Skeletal muscle satellite cell (primary cell): ENCODE results near the gene TBRG4.

Source experiments
- H3K27me3 ChIP-seq: 2 replicates; pipeline ENCODE4 v1.7.0; 2013; ENCODE audit warnings: low read length; ENCODE audit not compliant: control insufficient read depth, insufficient read depth
- H3K36me3 ChIP-seq: 2 replicates; pipeline ENCODE4 v1.7.0; 2013; ENCODE audit warnings: mild to moderate bottlenecking, control low read depth, low read length; ENCODE audit not compliant: insufficient read depth
- H3K4me1 ChIP-seq: 2 replicates; pipeline ENCODE4 v1.7.0; 2013; ENCODE audit warnings: low read length; ENCODE audit not compliant: control insufficient read depth, insufficient read depth
- H3K4me2 ChIP-seq: 2 replicates; pipeline ENCODE4 v1.7.0; 2013; ENCODE audit warnings: mild to moderate bottlenecking, low read length
- H3K4me3 ChIP-seq: 2 replicates; pipeline ENCODE4 v1.7.0; 2013; ENCODE audit warnings: low read length
- H3K9ac ChIP-seq: 2 replicates; pipeline ENCODE4 v1.7.0; 2013; ENCODE audit warnings: mild to moderate bottlenecking, low read depth, low read length, moderate library complexity
- H3K9me3 ChIP-seq: replicated peaks from 2 replicates; pipeline ENCODE4 v1.7.0; 2013; ENCODE audit warnings: mild to moderate bottlenecking, control low read depth, low read length

The TBRG4 gene

DNA sequence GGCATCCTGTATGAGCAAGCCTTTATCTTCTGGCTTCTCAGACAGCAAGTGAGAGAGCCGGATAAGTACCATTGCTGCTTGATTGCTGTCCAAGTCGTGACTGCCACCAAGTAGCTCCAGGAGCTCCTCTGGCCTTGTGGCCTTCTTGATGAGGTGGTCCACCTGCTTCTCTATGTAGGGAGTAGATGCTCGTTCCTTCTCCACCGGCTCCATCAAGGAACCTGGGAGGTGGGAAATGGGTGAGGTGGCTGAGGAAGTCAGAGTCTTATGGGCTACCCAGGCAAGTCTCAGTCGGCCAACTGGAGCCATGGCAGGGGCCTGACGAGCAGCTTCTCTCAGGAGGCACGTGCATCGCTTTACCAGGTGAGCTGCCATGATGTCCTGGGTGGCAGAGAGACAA lies 2.6 kb downstream of the TBRG4 start:
- no peak overlapping the region for H3K9ac ChIP-seq

DNA sequence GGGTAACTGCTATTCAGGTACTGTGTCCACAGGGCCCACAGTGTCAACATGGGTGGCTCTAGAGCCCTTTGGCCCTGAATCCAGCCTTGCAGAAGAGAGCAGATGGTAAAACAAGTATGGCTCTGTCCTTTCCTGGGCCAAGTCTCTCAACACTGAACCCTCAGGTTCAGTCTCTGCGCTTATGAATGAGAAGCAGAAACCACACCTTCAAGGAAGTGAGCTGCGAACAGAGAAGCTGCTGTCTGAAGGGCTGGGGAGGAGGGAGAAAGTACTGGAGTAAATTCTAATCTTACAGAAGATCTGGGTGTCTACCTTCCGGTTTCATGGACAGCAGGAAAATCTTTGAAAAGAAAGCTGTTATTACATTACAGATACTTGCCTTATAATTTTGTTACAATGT lies 4.1 kb downstream of the TBRG4 start:
- peaks cover 69% of the 10 kb centered on the region for H3K36me3 ChIP-seq
- no peak overlapping the region for H3K4me2 ChIP-seq
- H3K4me1 ChIP-seq = peaks cover 14% of the 10 kb centered on the region
- H3K4me3 ChIP-seq = no peak overlapping the region
- no peaks in the 10 kb centered on the region for H3K27me3 ChIP-seq
- H3K9ac ChIP-seq = no peak overlapping the region
- H3K9me3 ChIP-seq = no peaks in the 10 kb centered on the region

More for the DNA sequence above, 2.6 kb downstream of the TBRG4 start:
- H3K27me3 ChIP-seq = peaks cover under 1% of the 10 kb centered on the region
- peak overlapping the region; percentile 15 for H3K4me2 ChIP-seq
- H3K4me1 ChIP-seq = peaks cover 14% of the 10 kb centered on the region
- H3K9me3 ChIP-seq = no peaks in the 10 kb centered on the region
- H3K4me3 ChIP-seq = no peak overlapping the region
- peaks cover 54% of the 10 kb centered on the region for H3K36me3 ChIP-seq

DNA sequence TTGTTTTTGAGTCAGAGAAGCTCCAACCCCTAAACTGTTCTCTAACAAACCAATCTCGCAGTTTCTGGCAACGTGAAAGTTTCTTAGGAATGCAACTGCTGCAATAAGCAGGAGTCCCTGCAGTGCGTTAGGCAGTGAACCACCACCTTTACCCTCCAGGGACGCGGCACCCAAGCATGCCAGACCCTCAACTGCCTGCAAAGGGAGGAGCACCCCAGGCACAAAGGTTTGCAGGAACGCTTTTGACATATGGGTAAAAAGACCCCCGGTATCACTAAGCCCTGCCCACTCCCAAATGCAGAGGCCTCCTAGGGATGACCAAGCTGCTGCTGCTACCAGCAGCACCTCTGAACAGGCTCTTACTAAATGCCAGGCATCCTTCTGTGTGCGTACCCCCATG lies 4.7 kb downstream of the TBRG4 start:
- Histone ChIP-seq H3K4me1 (peaks cover 14% of the 10 kb centered on the region), H3K4me2 (no peak overlapping the region), H3K9me3 (no peaks in the 10 kb centered on the region), H3K4me3 (no peak overlapping the region), H3K27me3 (no peaks in the 10 kb centered on the region), H3K36me3 (peaks cover 74% of the 10 kb centered on the region), H3K9ac (no peak overlapping the region)

DNA sequence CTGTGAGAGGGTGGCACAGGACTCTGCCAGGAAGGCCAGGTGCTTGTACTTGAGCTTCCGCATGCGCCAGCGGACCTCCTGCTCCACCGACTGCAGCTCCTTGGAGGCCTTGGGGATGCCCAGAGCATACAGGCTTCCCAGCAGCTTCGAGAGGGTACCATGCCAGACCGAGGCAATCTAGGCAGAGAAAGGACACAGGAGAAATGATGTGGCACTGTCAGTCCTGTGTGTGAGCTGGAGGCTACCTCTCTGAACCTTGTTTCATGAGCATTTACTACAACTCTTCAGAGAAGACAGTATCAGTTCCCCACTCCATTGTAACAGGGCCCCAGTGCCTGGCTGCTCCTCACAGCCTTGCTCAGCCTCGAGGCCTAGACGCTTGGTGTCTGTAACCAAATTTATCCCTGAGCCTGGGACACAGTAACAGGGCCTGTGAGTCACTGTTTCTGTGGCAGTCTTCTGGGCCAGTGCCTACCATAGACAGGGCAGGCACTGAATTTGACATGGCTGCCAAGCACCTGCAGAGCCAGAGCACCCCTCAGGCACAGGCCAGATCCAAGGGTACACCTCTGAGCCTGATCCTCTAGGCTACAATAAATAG lies 5.8 kb downstream of the TBRG4 start:
- Histone ChIP-seq H3K36me3 (peaks cover 85% of the 10 kb centered on the region), H3K4me2 (no peak overlapping the region), H3K4me1 (peaks cover 14% of the 10 kb centered on the region), H3K9me3 (no peaks in the 10 kb centered on the region), H3K9ac (no peak overlapping the region), H3K27me3 (no peaks in the 10 kb centered on the region), H3K4me3 (no peak overlapping the region)

DNA sequence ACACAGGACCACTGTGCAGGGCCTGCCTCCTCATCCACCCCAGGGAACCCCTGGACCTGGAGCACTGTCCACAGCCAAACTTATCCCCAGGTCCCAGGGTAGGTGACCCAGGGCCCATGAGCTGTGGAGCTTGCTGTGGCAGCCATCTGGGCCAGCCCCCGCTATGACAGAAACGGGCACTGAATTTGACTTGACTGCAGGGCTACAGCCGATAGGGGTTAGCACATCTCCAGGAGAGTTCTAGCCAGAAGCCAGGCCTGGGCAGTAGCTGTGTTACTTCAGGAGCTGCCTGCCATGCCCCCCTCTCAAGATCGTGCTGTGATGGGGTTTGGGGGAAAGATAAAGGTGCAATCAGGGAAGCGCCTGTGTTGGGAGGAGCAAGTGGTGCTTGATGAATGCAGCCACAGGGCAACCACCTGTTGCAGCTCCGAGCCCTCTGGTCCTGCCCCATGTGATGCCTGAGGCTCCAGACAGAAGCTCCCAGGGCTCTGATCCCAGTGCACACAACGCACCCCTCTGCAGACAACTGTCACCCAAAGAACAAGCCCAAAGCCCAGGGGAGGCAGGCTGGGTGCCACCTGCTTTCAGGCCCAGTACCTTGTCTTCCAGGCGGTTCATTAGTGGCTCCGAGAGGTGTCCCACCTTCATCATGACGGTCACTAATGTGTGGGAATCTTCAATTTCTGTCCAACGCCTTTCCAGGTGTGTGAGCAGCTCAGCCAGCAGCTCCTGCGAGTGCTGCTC lies 6.5 kb downstream of the TBRG4 start:
- Histone ChIP-seq H3K27me3 (no peaks in the 10 kb centered on the region), H3K4me2 (no peak overlapping the region), H3K9ac (no peak overlapping the region), H3K9me3 (no peaks in the 10 kb centered on the region), H3K4me1 (peaks cover 12% of the 10 kb centered on the region), H3K36me3 (peaks cover 92% of the 10 kb centered on the region), H3K4me3 (no peak overlapping the region)

DNA sequence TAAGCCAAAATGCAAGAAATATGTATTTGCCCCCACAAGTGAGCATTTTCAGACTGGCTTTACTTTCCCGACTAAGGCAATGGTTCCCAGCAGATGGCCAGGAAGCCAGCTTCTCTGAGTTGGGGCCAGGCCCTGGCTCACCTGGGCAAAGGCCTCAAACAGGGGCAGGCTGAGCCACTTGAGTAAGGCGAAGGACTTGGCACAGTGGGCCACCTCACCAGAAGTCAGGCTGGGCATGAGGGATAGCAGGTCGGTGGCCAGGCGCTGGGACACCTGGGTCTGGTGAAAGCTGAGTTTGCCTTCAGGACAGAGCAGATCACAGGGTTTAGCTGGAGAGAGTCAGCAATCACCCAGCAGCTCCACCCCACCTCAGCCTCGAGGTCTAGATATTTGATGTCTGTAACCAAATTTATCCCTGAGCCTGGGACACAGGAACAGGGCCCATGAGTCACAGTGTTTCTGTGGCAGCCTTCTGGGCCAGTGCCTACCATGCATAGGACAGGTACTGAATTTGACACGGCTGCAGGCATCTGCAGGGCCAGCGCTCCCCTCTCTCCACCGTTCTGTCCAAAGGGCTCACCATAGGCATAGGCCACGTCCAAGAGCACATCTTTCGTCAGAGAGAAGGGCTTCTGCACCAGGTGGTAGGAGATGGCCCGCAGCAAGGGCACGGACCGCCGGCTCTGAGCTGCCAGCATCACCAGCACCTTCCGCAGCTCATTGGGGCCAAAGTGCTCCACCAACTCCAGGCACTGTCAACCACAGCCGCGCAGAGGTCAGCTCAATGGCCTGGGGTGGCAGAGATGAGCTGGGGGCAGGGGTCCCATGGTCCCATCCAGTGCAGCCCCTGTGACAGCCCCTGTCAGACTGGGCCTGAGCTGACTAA lies 7.3 kb downstream of the TBRG4 start:
- H3K4me3 ChIP-seq = no peak overlapping the region
- no peaks in the 10 kb centered on the region for H3K9me3 ChIP-seq
- H3K36me3 ChIP-seq = peaks cover 99% of the 10 kb centered on the region
- H3K27me3 ChIP-seq = no peaks in the 10 kb centered on the region
- no peak overlapping the region for H3K9ac ChIP-seq
- H3K4me1 ChIP-seq = peaks cover 10% of the 10 kb centered on the region
- H3K4me2 ChIP-seq = no peak overlapping the region

DNA sequence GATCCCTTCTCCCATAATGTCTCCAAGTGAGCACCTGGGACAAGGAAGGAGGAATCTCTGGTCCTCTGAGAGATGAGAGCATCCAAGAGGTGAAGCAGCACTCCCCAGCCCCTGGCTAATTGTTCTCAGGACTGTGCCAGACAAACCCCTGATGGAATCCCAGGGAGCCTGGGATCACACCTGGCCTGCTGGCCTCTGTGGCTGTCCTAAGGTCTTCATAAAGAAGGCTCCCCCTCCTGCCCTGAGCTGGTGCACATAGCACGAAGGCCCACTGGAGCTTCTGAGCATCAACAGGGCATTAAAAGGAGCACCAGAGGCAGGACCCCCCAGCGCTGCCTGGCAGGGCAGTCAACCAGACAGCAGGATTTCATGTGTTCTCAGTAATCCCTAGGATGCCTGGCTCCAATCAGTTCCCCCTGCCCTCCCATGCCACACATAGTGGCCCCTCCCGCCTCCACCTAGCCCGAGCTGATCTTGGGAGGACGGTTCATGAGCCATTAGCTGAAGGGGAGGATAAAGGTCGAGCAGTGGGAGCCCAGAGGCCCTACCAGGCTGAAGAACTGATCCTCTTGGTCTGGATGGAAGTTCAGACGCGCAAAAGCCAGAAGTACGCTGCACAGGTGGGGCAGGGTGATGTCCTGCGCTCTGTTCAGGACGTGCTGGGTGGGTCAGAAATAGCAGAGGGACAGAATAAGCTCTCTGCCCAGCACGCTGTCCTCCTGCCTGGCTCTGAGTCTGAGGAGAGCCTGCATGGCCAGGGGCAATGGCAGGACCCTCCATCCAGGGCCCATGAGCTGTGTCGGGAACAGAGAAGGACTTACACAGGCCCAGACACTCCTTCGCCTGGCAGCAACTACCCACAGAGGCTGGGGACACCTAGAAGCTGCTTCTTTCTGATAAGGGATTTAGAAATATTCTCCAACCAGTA lies 8.4 kb downstream of the TBRG4 start:
- Histone ChIP-seq H3K9ac (no peak overlapping the region), H3K4me2 (no peak overlapping the region), H3K4me3 (no peak overlapping the region), H3K4me1 (no peaks in the 10 kb centered on the region), H3K27me3 (no peaks in the 10 kb centered on the region), H3K36me3 (peaks cover 90% of the 10 kb centered on the region), H3K9me3 (no peaks in the 10 kb centered on the region)

DNA sequence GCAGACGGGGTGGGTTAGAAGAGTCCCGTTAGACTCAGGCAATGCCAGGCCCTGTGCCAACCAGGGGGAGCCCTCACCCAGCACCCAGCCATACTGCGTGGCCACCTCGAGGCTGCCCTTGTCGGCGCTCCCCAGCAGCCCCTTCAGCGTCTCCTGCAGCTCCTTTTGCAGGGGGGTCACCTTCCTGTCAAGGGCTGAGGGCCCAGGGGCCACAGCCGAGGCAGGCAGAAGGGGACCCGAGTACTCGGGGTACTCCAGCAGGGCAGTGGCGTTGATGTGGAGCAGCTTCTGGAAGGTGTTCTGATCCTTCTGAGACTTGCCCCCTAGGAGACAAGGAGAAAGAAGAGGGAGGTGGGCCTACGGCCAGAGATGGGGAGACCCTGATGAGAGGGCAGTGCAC lies 9.7 kb downstream of the TBRG4 start:
- H3K4me1 ChIP-seq = no peaks in the 10 kb centered on the region
- no peaks in the 10 kb centered on the region for H3K9me3 ChIP-seq
- H3K4me3 ChIP-seq = no peak overlapping the region
- H3K4me2 ChIP-seq = no peak overlapping the region
- no peaks in the 10 kb centered on the region for H3K27me3 ChIP-seq
- H3K9ac ChIP-seq = no peak overlapping the region
- H3K36me3 ChIP-seq = peaks cover 77% of the 10 kb centered on the region

DNA sequence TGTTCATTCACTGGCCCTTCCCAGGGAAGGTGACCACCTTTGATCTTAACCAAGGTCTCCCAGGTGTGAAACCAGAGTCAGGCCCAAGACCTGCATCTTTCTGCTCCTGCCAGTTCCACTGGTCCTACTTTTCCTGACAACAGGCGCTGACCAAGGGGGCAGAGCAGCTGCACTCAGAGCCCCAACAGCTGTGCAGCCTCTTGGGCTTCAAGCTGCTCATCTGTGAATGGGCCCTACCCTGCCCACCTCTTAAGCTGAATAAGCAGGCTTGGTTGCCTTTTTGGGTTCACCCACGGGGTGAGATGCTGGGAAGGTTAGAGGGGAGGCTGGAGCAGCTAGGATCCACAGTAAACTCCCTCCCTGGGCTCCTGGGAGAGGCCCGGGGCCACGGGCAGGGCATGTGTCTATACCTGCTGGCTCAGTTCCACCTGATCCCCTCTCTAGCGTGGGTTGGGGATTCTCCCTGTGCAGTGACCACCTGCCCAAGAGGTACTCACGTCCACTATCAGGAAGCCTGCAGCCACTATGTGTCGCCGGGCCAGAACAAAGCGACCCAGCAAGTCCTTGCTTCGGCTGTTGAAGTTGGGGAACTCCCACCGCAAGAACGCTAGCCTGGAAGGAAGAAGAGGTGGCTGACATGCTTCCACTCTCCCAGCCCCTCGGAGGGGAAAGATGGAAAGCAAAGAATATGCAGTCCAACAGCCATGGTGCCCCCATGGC lies 10.6 kb downstream of the TBRG4 start:
- Histone ChIP-seq H3K27me3 (no peaks in the 10 kb centered on the region), H3K9ac (no peak overlapping the region), H3K4me3 (no peak overlapping the region), H3K4me2 (no peak overlapping the region), H3K36me3 (peaks cover 70% of the 10 kb centered on the region), H3K9me3 (no peaks in the 10 kb centered on the region), H3K4me1 (no peaks in the 10 kb centered on the region)

DNA sequence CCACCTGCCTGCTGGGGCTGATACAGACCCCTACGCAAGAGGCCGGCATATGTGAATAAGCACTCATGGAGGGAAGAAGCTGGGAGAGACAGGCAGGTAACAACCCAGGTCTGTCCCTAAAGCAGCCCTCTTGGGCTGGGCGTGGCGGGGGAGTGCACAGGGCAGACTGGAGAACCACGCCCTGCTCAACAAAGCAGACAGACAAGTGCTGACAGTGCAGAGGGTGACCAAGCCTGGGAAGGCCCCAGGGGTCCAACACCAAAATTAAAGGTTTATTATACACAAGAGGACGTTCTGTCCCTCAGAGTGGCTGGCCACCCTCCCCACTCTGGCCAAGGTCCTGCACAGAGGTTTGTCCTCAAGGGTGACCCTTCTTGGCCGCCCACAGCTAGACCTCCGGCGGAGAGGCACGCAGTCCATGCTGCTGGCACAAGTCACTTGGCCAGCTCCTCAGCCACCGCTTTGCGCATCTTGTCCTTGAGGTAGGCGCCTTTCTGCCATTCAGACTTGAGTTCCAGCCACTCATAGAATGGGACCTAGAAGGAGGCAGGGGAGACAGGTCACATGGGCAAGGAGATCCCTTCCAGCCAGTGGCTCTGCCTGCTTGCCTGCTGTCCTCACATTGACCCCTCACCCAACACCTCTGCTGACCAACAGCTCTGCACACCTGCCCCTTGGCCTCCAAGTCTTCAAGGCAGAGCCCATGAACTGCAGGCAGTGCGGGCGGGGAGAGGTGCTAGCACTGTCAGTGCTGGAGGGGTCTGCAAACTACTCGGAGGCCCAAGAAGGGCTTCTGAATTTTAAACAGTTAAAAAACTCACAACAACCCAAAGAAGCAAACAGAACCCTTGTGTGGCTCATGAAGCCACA lies 11.4 kb downstream of the TBRG4 start:
- Histone ChIP-seq H3K36me3 (peaks cover 62% of the 10 kb centered on the region), H3K9ac (no peak overlapping the region), H3K4me2 (no peak overlapping the region), H3K9me3 (no peaks in the 10 kb centered on the region), H3K4me1 (no peaks in the 10 kb centered on the region), H3K4me3 (no peak overlapping the region), H3K27me3 (no peaks in the 10 kb centered on the region)
